ENCODE measurements around the gene CSDE1.

CSDE1 gene

GRCh38 chr1:114668784-114669561, 88.8 kb downstream of the CSDE1 start:
- Mint-ChIP-seq H3K27me3 (peaks cover 2% of the 10 kb centered on the region), H3K36me3 (no peaks in the 10 kb centered on the region), H3K9me3 (ENCODE audit: low read depth) (no peaks in the 10 kb centered on the region), H3K4me1 (ENCODE audit: low read depth) (peaks cover 13% of the 10 kb centered on the region), H3K4me3 (peak overlapping the region; percentile 94), H3K27ac (no peak overlapping the region)

- Mint-ChIP-seq H3K9me3 (ENCODE audit: low read depth) (no peaks in the 10 kb centered on the region), H3K4me1 (ENCODE audit: low read depth) (peaks cover 13% of the 10 kb centered on the region), H3K27ac (no peak overlapping the region), H3K4me3 (no peak overlapping the region), H3K27me3 (peaks cover 2% of the 10 kb centered on the region), H3K36me3 (no peaks in the 10 kb centered on the region)
These were observed 89.4 kb downstream of the CSDE1 start for GRCh38 chr1:114668373-114668772.

- H3K9me3 Mint-ChIP-seq (ENCODE audit: low read depth): no peaks in the 10 kb centered on the region
- peaks cover 13% of the 10 kb centered on the region for H3K4me1 Mint-ChIP-seq (ENCODE audit: low read depth)
- H3K36me3 Mint-ChIP-seq: no peaks in the 10 kb centered on the region
- peaks cover 2% of the 10 kb centered on the region for H3K27me3 Mint-ChIP-seq
- no peak overlapping the region for H3K27ac Mint-ChIP-seq
- H3K4me3 Mint-ChIP-seq: no peak overlapping the region
These were observed 90.8 kb downstream of the CSDE1 start for GRCh38 chr1:114666954-114667353.
